Effector memory CD8-positive, alpha-beta T cell (primary cell): ENCODE results near the gene SLCO2A1.

Experiments
- ATAC-seq: fragments of 150-1000 bp; cut with Tn5 transposase; replicated peaks from 2 replicates; pipeline ENCODE4 v1.10.0; 2021; ENCODE audit warnings: mild to moderate bottlenecking, moderate library complexity
- DNase-seq, 3 experiments: peaks; one replicate each; pipeline ENCODE4 v3.0.0; 2021
- H3K27ac Mint-ChIP-seq, 2 donors: one replicate each; pipeline ENCODE4 v1.8.0; 2022; ENCODE audit warnings: mild to moderate bottlenecking in 2 of 2, mixed read lengths in 2 of 2, moderate library complexity in 2 of 2
- H3K27me3 Mint-ChIP-seq, 2 donors: one replicate each; pipeline ENCODE4 v1.8.0; 2022; ENCODE audit warnings: mixed read lengths in 2 of 2
- H3K36me3 Mint-ChIP-seq: one replicate; pipeline ENCODE4 v1.8.0; 2022; ENCODE audit warnings: mild to moderate bottlenecking, moderate library complexity, mixed read lengths; ENCODE audit not compliant: insufficient read depth
- H3K4me1 Mint-ChIP-seq, 2 donors: one replicate each; pipeline ENCODE4 v1.8.0; 2022; ENCODE audit warnings: low read depth in 2 of 2, mixed read lengths in 2 of 2
- H3K4me3 Mint-ChIP-seq, 2 donors: one replicate each; pipeline ENCODE4 v1.8.0; 2022; ENCODE audit warnings: mild to moderate bottlenecking in 2 of 2, mixed read lengths in 2 of 2, moderate library complexity in 2 of 2
- H3K9me3 Mint-ChIP-seq, 2 donors: one replicate each; pipeline ENCODE4 v1.8.0; 2022; ENCODE audit warnings: mixed read lengths in 2 of 2

Gene SLCO2A1

GRCh38 chr3:134067531-134068161 lies 37.9 kb upstream of the SLCO2A1 start:
- no peak for DNase-seq
- peaks cover 12 to 22% of the 10 kb centered on the region in 2 donors for H3K27me3 Mint-ChIP-seq
- ATAC-seq: no peak
- H3K9me3 Mint-ChIP-seq: no peaks in the 10 kb centered on the region
- no peak overlapping the region for H3K4me3 Mint-ChIP-seq
- no peak overlapping the region for H3K27ac Mint-ChIP-seq
- H3K36me3 Mint-ChIP-seq: no peaks in the 10 kb centered on the region
- no peaks in the 10 kb centered on the region for H3K4me1 Mint-ChIP-seq

DNA sequence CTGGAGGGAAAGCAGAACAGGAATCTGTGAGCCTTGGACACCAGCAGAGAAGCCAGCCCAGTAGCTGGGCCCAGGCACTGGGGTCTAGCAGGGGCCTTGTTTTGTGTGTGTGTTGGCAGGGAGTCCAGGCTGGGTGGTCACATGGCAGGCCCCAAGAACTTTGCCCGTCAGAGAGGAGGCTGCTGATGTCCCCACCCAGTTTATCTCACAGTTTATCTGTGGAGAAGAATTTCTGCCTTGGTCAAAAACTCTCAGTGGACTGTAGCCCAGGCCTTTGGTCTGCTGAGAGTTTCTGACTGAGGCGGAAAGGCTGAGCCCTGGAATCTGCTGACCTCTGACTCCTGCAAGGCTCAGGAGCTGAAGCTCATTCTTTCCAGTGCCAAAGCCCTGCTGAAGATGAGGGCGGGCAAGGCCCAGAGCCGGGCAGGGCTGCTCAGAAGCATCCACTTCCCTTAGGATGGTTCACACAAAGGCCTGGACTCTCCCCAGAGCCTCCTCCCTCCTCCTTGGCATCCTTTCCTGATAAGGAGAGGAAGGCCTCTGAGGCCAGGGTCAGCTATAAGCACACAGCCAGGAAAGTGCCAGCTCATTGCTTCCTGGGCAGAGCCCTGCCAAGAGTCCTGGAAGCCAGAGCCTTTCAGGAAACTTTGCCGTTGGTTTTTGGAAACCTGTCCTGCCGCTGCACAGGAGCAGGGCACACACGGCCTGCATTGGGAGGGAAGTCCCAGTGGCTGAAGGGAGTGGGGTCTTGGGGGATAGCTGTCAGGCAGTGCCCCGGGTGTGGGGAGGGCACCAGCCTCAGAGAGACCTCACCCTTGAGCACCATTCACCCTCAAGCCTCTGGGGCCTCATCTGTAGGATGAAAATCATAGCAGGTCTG lies 37.2 kb upstream of the SLCO2A1 start:
- no peaks in the 10 kb centered on the region for H3K9me3 Mint-ChIP-seq
- no peak overlapping the region for H3K27ac Mint-ChIP-seq
- H3K36me3 Mint-ChIP-seq: no peaks in the 10 kb centered on the region
- H3K4me1 Mint-ChIP-seq: no peaks in the 10 kb centered on the region
- H3K4me3 Mint-ChIP-seq: no peak overlapping the region
- DNase-seq: no peak
- ATAC-seq: no peak
- H3K27me3 Mint-ChIP-seq: peaks cover 12 to 26% of the 10 kb centered on the region in 2 donors

- no peak overlapping the region for H3K4me3 Mint-ChIP-seq
- H3K36me3 Mint-ChIP-seq: no peaks in the 10 kb centered on the region
- ATAC-seq (no peak), DNase-seq (no peak)
- no peaks in the 10 kb centered on the region for H3K4me1 Mint-ChIP-seq
- H3K9me3 Mint-ChIP-seq: no peaks in the 10 kb centered on the region
- H3K27ac Mint-ChIP-seq: no peak overlapping the region
- peaks cover 12 to 30% of the 10 kb centered on the region in 2 donors for H3K27me3 Mint-ChIP-seq
Observed at GRCh38 chr3:134066158-134066541, 36.4 kb upstream of the SLCO2A1 start.

DNA sequence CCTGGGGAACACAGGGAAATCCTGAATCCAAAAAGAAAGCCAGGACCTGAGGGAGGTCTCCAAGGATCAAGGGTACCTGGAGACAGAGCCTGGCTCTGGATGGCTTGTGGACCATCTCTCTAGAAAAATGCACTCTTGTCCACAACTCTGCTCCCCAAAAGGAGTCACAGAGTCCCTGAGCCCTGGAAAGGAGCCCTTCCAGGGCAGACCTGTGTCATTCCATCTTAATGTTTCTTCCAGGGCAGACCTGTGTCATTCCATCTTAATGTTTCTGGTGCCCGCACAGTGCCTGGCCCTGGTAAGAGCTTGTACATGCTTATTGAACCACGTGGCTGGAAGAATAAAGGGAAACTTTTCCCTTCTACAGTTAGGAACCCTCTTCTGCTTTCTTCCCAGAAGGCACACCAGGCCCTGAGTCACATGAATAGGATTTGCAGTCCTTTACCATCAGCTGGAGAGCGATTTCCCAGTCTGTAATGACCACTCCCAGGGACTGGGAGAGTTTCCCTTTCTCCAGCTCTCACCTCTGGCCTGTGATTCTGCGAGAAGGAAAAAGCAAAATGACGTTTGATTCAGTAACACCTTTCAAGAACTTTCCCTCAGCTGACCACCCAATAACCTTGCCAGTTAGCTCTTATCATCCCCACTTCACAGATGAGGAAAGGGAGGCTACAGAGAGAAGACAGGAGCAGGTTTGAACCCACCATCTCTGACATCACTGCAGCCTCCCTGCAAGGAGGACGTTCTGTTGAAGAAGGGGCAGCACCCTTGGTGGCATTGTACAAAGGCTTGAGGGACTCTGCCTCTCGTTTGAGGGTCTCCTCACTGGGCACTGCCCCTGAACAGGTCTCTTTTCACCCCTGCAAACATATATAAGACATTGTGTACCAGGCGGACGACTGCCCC lies 35.8 kb upstream of the SLCO2A1 start:
- H3K27ac Mint-ChIP-seq: no peak overlapping the region
- DNase-seq: no peak
- ATAC-seq: no peak
- no peak overlapping the region for H3K4me3 Mint-ChIP-seq
- no peaks in the 10 kb centered on the region for H3K9me3 Mint-ChIP-seq
- H3K36me3 Mint-ChIP-seq: no peaks in the 10 kb centered on the region
- H3K27me3 Mint-ChIP-seq: peaks cover 12 to 30% of the 10 kb centered on the region in 2 donors
- no peaks in the 10 kb centered on the region for H3K4me1 Mint-ChIP-seq

DNA sequence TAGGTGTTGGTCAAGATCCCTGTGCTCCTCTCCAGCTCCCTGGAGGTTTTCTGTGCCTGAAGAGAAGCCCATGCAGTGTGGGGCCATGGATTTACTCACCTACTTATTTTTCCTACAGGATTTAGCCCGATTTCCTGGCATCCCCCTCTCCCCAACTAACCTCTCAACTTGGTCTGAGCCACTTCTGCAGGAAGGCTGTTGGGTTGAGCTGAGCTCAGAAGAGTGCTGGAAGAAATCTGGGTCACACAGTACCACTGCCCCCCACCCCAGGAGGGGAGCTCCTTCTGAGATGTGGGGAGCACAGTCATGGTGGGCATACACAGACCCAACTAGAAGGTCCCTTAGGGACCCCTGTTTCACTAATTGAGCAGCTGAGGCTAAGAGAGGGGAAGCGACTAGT lies 34.4 kb upstream of the SLCO2A1 start:
- H3K4me1 Mint-ChIP-seq: no peaks in the 10 kb centered on the region
- no peak overlapping the region for H3K4me3 Mint-ChIP-seq
- H3K27me3 Mint-ChIP-seq: peaks cover 16 to 35% of the 10 kb centered on the region in 2 donors
- no peaks in the 10 kb centered on the region for H3K9me3 Mint-ChIP-seq
- H3K36me3 Mint-ChIP-seq: no peaks in the 10 kb centered on the region
- H3K27ac Mint-ChIP-seq: no peak overlapping the region
- DNase-seq (no peak), ATAC-seq (no peak)

DNA sequence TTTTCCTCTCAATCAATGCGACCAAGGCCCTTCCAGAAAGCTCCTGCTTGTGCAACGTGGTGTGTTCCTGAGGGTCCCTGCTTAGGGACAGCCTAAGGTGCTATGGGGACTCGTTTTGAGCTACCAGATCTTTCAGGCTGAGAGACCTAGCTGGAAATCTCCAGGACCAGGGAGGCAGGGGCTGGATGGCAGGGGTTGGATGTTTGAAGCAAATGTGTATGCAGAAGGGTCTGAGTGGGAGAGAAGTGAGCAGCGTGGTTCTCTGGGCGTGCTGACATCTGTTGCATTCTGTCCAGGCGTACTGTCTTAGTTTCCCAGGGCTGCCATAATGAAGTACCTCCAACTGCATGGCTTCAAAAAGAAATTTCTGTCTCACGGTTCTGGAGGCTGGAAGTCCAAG lies 31.7 kb upstream of the SLCO2A1 start:
- H3K9me3 Mint-ChIP-seq: no peaks in the 10 kb centered on the region
- H3K36me3 Mint-ChIP-seq: no peaks in the 10 kb centered on the region
- ATAC-seq: no peak
- peaks cover 29 to 45% of the 10 kb centered on the region in 2 donors for H3K27me3 Mint-ChIP-seq
- no peaks in the 10 kb centered on the region for H3K4me1 Mint-ChIP-seq
- DNase-seq: no peak
- no peak overlapping the region for H3K27ac Mint-ChIP-seq
- H3K4me3 Mint-ChIP-seq: no peak overlapping the region

DNA sequence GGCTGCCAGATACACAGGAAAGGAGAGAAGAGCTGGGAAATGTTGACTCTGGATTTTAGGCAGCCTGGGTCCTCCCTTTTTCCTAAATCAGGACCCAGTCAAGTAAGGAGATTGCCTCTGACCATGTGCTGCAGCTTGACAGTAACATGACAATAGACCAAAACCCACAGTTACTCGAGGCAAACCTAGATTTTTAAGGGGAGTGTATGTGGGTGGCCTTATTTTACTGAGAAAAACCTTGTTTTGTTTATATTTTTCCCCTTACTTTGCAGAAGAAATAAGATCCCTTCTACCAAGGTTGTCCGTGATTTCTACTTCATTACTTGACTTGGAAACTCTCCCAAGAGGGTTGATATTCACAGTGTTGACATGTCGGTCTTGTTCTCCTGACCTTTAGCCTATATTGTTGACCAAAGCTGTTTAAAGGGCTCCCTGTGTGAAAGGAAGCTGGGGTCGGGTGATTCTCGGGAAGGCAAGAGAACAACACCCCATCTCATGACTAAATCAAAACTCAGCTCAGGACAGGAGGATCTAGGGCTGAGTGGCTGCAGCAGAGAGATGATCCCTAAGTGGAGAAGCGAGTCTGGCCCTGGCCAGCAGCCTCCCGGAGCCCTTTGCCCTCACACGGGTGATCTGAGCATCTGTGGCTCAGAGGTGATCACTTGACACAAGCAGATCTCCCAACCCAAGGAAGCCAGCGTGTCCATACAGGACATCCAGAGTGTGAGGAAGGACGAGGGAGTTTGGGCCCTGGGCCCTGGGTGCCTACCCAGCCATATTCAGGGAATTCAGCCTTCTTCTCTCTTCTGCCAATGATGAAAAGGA lies 31.0 kb upstream of the SLCO2A1 start:
- H3K4me3 Mint-ChIP-seq: no peak overlapping the region
- H3K36me3 Mint-ChIP-seq: no peaks in the 10 kb centered on the region
- DNase-seq (no peak), ATAC-seq (no peak)
- H3K27ac Mint-ChIP-seq: no peak overlapping the region
- H3K4me1 Mint-ChIP-seq: no peaks in the 10 kb centered on the region
- no peaks in the 10 kb centered on the region for H3K9me3 Mint-ChIP-seq
- H3K27me3 Mint-ChIP-seq: peaks cover 32 to 38% of the 10 kb centered on the region in 2 donors

- H3K27me3 Mint-ChIP-seq: peaks cover 34 to 39% of the 10 kb centered on the region in 2 donors
- no peak overlapping the region for H3K27ac Mint-ChIP-seq
- DNase-seq (no peak), ATAC-seq (no peak)
- no peak overlapping the region for H3K4me3 Mint-ChIP-seq
- no peaks in the 10 kb centered on the region for H3K4me1 Mint-ChIP-seq
- H3K9me3 Mint-ChIP-seq: no peaks in the 10 kb centered on the region
- no peaks in the 10 kb centered on the region for H3K36me3 Mint-ChIP-seq
Observed at GRCh38 chr3:134059671-134060560, 30.2 kb upstream of the SLCO2A1 start.

DNA sequence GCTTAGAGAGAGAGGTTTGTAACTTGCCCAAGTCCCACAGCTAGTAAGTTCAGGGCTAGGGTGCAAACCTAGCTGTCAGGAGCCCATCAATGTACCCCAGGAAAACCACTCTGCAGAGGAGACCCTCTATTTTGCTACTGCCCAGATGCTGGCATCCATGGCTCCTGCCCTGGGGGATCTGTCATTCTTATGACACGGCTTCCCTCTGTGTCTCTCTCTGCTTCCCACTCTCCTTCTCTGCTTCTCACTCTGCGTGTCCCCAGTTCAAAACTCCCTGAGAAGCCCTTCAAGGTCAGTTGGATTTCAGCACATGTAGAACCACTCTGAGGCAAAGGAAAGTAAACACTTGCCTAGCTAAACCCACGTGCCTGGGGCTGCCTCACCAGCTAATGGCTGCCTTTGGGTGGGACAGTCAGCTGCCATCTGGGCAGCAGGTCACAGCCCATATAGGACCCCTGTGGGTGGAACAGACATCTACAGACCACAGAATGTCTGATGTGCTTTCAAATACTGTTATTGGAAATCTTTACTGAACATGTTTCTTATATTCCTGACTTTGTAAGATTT lies 29.4 kb upstream of the SLCO2A1 start:
- Mint-ChIP-seq H3K36me3 (no peaks in the 10 kb centered on the region), H3K4me3 (no peak overlapping the region), H3K27ac (no peak overlapping the region), H3K4me1 (peaks cover 0 to 2% of the 10 kb centered on the region in 2 donors), H3K9me3 (no peaks in the 10 kb centered on the region), H3K27me3 (peaks cover 37 to 44% of the 10 kb centered on the region in 2 donors)
- ATAC-seq (no peak), DNase-seq (no peak)

DNA sequence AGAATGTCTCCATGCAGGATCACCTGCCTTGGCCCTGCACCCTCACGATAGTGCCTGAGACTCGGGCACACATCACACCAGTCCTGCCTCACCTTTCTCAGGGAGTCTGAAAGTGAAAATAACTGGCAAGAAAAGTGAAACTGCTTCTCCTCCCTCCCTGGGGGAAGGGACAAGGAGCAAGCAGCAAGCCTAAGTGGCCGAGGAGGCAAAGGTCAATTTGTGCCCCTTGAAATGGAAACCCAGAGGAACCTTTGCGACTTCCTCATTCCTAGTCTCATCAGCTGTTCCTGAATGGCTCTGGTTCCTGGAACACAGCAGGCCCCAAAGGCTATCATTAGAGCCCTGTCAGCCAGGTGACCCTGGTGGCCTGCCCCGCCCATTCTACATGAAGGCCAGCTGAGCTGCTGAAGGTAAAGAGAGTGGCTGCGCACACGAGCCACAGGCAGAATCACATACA lies 28.0 kb upstream of the SLCO2A1 start:
- H3K4me1 Mint-ChIP-seq: peaks cover 0 to 2% of the 10 kb centered on the region in 2 donors
- H3K9me3 Mint-ChIP-seq: no peaks in the 10 kb centered on the region
- no peaks in the 10 kb centered on the region for H3K36me3 Mint-ChIP-seq
- peaks cover 25 to 35% of the 10 kb centered on the region in 2 donors for H3K27me3 Mint-ChIP-seq
- H3K4me3 Mint-ChIP-seq: no peak overlapping the region
- DNase-seq (no peak), ATAC-seq (no peak)
- no peak overlapping the region for H3K27ac Mint-ChIP-seq

DNA sequence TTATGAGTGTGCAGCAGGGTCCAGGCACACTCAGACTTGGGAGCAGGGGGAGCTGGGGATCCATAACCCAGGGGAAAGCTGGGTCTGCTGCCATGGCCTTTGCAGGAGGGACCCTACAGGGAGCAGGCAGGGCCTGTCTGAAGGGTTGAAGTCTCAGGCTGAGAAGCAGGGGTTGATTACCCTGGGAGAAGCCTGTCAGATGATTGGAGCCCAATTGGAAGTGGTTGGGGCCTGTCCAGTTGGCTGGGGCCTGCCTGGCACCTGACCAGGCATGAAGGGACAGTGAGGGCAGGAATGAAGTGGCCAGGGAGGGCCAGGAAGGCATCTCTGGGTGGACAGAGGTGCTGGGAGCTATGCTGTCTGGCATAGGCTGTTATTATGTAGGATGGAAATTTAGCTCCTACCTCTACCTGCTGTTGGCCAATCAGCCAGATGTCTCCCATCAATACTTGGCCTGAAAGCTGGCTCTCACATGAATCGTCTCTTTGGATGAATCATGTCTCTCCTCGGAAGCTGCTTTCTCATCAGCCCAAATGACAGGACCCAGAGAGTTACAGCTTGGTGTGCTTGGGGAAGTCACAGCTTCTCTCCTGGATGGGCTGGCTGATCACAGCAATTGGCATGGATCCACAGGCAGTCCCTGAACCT lies 27.4 kb upstream of the SLCO2A1 start:
- Mint-ChIP-seq H3K4me1 (peaks cover 0 to 2% of the 10 kb centered on the region in 2 donors), H3K9me3 (no peaks in the 10 kb centered on the region), H3K27ac (no peak overlapping the region), H3K4me3 (no peak overlapping the region), H3K36me3 (no peaks in the 10 kb centered on the region), H3K27me3 (peaks cover 25 to 33% of the 10 kb centered on the region in 2 donors)
- DNase-seq: no peak
- ATAC-seq: no peak
